GDM1 (cell line): ENCODE measurements around the gene STARD13.
A peak's percentile ranks its signal among the peaks of the same experiment; 100 is the strongest.

ENCODE experiments used
- DNase-seq: peaks from one replicate; lab custom pipeline; 2025; lab: John Stamatoyannopoulos, UW

STARD13 gene

DNA sequence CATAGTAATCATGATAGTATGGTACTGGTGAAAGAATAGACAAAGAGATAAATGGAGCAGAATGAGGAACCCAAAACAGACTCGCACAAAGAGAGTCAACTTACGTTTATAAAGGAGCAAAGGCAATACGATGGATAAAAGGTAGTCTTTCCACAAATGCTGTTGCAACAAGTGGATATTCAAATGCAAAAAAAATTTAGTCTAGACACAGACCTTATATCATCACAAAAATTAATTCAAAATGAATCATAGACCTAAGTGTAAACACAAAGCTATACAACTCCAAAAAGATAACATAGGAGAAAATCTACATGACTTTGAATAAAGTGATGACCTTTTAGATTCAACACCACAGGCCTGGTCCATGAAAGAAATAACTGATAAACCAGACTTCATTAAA lies 137.7 kb downstream of the STARD13 start:
- DNase-seq, result no peak

DNA sequence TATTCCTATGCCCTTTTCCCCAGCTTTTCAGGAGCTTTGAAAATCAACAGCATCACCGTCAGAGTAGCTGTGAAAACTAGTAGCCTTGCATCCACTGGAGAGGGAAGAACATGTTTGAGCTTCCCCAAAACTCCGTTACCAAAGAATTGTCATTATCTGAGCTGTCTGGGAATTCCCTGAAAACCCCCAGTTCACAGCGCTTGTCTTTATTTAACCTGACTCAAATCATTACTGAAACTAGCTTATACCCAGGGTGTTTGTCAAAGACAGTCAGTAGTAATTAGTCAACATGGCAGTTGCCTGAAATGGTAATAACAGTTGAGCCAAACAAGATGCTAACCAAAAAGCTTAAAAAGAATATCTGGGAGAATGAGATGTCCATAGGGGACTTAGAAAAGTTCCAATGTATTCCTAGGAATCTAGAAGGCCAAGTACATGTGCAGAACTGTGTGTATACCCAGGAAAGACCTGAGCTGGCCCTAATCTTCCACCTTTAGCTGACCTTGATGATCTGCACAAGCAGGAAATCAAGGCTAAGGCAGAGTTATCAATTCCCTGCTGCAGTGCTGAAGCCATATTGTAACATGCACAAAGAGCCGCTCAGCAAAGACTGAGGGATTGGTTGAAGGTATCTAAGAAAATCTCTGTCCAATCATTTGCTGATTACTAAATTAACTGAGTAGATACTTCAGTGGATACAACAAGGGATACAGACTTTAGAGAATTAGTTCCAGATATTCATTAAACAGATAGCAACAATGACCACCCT lies 138.5 kb downstream of the STARD13 start:
- no peak for DNase-seq

- no peak for DNase-seq
Measured at GRCh38 chr13:33145667-33146066, 139.9 kb downstream of the STARD13 start.

GRCh38 chr13:33144358-33144784 lies 141.2 kb downstream of the STARD13 start:
- no peak for DNase-seq

DNA sequence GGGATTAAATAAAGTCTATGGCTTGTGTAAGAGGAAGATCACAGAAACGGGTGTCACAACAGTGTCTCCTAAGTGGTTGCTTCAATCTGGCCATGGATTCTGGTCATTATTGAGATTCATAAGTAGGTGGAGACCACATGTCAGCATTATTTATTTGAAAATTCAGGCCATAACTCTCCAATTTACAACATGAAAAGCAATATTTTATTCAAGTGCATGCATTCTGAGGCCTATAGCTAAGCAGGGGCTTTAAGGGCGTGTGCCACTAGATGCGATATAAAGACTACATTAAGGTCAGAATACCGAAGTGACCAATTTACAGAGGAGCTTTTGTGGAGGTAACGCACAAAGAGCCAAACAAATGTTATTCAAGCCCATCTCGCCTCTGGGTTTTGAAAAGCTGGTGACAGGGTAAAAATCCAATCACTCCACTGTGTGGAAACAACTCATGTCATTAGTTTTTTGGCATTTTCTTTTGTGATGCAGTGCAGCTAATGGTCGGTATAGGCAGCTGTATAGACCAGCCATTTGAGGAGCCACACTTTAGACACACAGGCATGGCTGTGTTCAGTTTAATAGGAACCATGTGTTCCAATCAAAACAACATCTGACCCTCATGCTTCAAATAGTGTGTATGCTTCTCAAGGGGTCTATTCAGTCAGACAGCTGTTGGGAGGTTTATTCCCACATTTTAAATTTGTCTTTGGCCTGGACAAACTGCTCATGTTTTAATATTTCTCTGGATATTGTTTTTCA lies 145.6 kb downstream of the STARD13 start:
- DNase-seq, result no peak

DNA sequence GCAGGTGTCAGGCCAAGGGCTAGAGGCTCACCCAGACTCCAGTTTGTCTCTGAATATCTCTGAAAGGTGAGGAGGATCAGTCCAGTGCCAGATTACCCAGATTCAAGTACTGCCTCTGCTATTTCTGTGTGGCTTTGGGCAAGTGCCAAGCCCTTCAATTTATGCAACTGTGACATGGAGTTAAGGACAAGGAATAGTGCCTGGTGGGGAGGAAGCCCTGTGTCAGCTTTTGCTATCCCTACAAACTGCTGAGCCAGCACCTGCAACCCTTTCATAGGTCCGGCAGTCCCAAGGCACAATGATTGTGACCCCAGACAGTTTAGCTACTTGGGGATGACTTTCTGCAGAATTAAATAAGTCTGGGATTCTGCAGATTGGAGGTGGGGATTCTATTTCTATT lies 146.4 kb downstream of the STARD13 start:
- DNase-seq, result no peak

DNA sequence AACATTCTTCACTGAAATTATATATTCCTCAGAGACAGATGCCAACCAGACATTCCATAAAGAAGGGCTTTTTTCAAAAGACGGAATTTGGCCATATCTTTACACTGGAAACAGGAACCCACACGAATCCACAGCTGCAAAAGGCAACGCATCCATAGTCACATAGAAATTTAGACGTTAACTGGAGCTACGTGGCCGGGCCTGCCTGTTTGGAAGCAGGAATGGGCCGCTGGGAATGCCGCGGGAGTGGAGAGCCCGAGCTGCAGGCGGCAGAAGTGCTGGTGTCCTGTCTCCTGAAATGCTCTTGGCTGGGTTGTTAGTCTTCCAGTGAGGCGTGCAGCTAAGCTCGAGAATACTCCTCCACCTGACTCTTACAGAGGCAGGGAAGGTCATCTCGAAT lies 147.1 kb downstream of the STARD13 start:
- no peak for DNase-seq

DNA sequence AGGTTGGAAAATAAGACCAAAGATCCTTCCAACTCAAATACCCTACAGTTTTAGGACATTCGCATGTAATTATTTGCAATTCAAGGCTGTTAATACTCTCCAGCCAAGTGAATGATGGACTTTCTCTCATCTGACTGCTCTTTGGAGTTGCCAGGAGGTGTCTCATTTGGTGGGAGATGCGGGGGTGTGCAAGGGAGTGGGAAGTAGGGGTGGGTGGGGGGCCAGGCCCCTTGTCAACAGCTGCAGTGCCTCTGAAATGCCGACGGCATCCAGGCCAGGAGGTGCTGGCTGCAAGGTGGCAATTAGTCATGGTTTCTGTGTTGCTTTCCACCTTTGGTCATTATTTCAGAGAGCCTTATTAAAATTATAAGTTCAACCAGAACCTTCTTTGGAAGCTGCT lies 147.8 kb downstream of the STARD13 start:
- no peak for DNase-seq

DNA sequence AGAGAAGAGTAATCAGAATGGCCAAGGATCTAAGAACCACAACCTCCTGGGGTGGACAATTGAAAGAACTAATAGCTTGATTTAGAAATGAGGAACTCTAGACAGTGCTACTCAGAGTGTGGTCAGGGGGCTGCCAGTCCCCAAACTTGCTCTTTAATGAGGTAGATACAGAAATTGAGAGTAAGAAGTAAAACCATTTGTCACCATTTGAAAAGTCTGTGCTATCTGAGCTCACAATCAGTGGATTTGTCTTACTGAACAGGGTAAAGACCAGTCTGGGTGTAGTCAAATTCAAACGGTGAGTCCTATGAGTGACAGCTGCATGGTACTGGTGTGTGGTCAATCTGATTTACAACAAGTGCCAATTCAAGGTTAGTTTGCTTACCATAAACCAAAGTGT lies 150.5 kb downstream of the STARD13 start:
- DNase-seq, result no peak

DNA sequence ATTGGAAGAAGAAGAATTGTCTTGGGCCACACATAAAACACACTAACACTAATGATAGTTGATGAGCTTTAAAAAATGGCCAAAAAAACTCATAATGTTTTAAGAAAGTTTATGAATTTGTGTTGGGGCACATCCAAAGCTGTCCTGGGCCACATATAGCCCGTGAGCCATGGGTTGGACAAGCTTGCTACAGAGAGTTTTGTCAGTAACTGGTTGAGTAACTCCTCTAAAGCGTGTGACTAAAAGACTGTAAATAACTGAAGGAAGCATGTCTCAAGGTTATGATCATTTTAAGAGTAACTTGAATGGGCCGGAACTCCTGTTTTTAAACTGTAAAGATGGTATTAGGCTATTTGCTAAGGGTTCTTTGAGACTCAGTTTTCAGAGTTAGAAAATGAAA lies 151.3 kb downstream of the STARD13 start:
- no peak for DNase-seq

DNA sequence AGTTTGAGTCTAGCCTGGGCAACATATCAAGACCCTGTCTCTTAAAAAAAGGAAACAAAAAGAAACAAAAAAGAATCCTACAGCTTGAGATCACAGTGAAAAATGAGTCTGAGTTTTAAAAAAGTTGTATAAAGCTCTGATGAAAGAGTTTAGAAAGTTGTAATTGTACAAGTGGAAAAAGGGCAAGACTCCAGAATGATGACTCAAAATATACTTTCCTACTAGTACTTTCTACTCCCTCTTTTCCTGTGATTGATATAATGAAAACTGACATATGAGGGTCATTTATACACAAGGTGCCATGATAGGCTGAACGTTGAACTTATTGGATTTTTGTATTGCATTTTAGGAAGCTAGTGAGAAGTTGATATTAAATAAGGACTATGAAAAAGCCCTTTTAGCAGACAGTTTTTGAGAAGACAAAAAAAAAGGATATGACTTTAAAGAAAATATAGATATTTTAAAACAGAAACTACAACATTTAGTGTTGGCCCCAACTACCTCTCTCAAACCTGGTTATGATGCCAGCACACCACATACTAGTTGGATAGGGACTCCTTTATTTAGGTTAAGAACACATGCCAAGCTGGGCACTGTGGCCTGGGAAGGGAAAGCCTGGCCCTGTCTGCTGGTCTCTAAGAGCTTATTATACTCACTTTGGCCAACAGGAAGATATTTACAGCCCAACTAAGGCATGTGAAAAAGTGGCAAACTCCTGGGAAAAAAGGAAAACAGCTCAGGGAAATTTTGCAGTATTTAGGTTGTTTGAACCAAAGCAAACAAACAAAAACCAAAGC lies 152.7 kb downstream of the STARD13 start:
- no peak for DNase-seq

DNA sequence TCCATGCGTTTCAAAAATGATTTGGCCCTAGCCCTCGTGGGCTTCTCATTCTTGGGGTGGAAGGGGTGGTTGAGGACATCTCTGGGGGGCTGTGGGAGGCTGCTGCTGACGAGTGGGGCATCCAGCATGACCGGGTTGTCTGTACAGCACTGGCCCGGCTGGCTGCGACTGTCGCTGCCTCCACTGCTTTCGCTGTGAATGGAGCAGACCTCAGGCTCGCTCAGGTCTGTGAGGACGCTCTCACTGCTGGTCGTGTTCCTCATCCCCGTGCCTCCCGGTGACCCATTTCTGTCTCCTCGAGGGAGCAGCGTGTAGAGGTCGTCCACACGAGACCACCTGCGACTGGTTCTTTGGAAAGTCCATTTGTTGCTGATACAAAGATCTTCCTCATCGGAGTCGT lies 155.7 kb downstream of the STARD13 start:
- no peak for DNase-seq

- DNase-seq, result no peak
Measured at GRCh38 chr13:33129094-33129832, 156.3 kb downstream of the STARD13 start.

DNA sequence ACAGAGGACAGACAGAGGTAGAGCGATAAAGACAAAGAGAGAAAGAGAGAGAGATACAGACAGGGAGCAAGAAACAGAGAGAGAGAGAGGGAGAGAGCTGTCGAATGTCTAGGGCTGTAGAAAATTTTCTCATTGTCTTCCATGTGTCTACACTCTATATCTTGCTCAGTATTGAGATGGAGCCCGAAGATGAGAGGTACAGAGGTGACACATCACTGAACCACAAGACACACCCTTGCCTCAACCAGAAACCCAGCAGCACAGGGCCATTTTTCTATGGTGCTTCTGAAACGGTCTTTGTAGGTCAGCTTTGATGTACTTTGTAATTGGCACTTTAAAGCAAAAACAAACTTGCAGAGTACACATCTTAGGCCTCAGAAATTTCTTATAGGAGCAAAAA lies 157.4 kb downstream of the STARD13 start:
- DNase-seq, result no peak

DNA sequence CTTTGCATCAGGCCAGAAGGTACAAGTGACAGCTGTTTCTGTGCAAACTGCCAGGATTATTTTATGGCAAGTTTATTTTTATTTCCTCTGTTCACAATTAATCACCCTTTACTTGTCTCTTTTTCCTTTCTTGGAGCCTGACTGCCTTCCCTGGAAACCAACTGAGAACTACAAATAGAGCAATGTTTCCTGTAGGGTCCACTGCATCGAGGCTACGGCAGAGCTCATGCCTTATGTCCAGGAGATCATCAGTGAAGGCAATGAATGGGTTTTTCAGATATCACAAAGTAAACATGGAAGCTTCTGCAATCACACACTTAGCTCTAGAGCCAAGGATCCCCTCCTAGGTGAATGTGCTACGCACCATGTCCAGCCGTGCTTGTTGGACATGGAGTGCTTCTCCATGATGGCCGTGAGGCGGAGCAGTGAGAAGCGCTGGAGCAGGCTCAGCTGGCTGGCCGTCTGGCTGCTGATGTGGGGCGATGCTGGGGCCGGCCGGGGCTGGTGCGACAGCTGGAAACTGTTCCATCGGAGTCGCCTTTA lies 158.5 kb downstream of the STARD13 start:
- DNase-seq, result no peak

DNA sequence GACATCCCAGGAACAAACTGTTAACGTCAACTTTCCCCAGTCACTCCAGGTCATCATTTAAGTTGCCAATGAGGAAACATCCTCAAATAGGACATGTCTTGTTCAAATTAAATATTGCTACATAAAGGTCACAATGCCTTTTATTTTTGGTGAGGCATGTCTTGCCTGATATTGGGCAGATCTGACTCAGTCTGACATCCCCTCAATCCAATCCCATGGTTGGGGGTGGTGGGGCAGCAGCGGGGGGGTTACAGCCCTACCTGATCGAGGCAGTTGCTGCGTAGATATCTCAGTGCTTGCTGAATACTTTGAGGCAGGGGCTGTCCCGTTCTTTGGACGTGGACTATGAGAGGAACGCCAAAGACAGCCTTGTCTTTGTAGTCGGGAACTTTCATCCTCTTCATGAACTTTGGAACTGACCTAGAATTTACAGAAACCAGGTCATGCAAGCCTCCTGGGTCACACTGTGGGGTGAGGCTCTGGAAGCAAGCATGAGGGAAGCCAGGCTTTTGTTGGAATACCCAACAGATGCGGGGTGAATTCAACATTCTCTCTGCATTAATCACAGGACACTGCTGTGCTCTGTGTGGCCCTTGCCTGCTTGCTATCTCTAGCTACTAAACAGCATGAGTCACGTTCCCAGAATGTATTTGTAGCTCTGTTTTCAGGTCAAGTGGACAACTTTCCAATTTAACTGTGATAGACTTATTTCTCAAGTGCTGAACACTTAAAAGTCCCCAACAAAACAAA lies 159.6 kb downstream of the STARD13 start:
- no peak for DNase-seq

- peak; percentile 28 for DNase-seq
Measured at GRCh38 chr13:33123066-33123859, 162.3 kb downstream of the STARD13 start.

DNA sequence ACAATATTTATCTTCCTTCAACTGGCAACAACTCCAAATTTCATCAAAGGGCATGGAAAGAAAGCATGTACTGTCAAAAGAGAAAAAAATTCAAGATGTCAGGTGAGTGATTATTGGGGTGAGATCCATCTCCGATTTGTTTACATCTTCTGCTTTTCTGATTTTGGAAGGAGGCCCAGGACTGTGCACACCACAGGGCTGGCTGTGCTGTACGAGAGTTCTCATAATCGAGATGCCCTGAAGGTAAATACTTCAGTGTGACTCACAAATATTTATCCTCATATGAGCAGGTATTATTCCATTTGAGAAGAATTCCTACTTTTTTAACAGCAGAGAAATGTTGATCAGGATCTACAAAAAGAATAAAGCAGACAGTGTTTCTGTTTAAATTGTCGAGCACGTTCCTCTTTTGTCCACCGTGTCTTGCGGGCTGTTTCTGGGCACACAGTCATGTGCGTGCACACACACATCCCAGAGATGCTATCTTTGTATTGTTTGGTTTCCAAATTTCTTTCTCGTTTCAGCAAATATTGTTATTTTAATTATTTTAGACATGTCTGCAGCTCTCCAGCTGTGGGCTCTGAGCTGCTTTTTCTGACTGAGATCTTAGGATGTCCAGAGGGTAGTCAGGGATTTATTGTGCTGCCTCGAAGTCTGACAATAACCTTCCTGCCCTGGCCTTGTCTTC lies 165.6 kb downstream of the STARD13 start:
- DNase-seq, result no peak

- no peak for DNase-seq
Measured at GRCh38 chr13:33119022-33119781, 166.4 kb downstream of the STARD13 start.
